ENCODE results near the gene GFOD1.
"Not testable (repeated sequence)": the region's sequence is repeated elsewhere in the genome, so short reads cannot be mapped to it uniquely, and the experiment has no call there.

The GFOD1 gene

GRCh38 chr6:13462458-13463327 is 24.7 kb downstream of the GFOD1 start:
- DNase-seq: no peak

- DNase-seq: no peak
Measured at GRCh38 chr6:13461805-13462204, 25.6 kb downstream of the GFOD1 start.

- no peak for DNase-seq
Measured at GRCh38 chr6:13461307-13461706, 26.1 kb downstream of the GFOD1 start.

- not testable (repeated sequence) for DNase-seq
Measured at GRCh38 chr6:13460289-13460688, 27.1 kb downstream of the GFOD1 start.

GRCh38 chr6:13457577-13457976 is 29.8 kb downstream of the GFOD1 start:
- no peak for DNase-seq

- no peak for DNase-seq
Measured at GRCh38 chr6:13455552-13455966, 31.8 kb downstream of the GFOD1 start.

GRCh38 chr6:13454286-13455221 is 32.8 kb downstream of the GFOD1 start:
- DNase-seq: peak in 4 of 5 donors; percentile 41 to 81 (median 50)

- peak in 1 of 5 donors; percentile 57 for DNase-seq
Measured at GRCh38 chr6:13453771-13454251, 33.6 kb downstream of the GFOD1 start.

- DNase-seq: no peak
Measured at GRCh38 chr6:13453153-13453552, 34.2 kb downstream of the GFOD1 start.

GRCh38 chr6:13452346-13453117 is 34.9 kb downstream of the GFOD1 start:
- DNase-seq: no peak

GRCh38 chr6:13451181-13451895 is 36.1 kb downstream of the GFOD1 start:
- no peak for DNase-seq

GRCh38 chr6:13450628-13451027 is 36.8 kb downstream of the GFOD1 start:
- no peak for DNase-seq

GRCh38 chr6:13447949-13448724 is 39.3 kb downstream of the GFOD1 start:
- no peak for DNase-seq

- DNase-seq: no peak
Measured at GRCh38 chr6:13446381-13446780, 41.0 kb downstream of the GFOD1 start.

GRCh38 chr6:13445744-13446115 is 41.7 kb downstream of the GFOD1 start:
- no peak for DNase-seq

GRCh38 chr6:13445005-13445743 is 42.2 kb downstream of the GFOD1 start:
- DNase-seq: no peak

GRCh38 chr6:13444604-13445003 is 42.8 kb downstream of the GFOD1 start:
- no peak for DNase-seq

- not testable (repeated sequence) for DNase-seq
Measured at GRCh38 chr6:13443978-13444377, 43.4 kb downstream of the GFOD1 start.

GRCh38 chr6:13441778-13442177 is 45.6 kb downstream of the GFOD1 start:
- no peak for DNase-seq

- no peak for DNase-seq
Measured at GRCh38 chr6:13439644-13440043, 47.8 kb downstream of the GFOD1 start.
